MCF 10A (cell line): ENCODE data around the gene COL7A1. TPM values are rescaled to one million over a fixed set of nuclear protein-coding genes. Genes with fewer than 3 reads are reported as not detected.

ENCODE experiments used
- BruUV-seq: library from RNA; stranded (reverse); fragments of 400-500 nt; replicated peaks from 2 replicates; lab custom pipeline; 2021; lab: Mats Ljungman, UMichigan
- CTCF ChIA-PET: fragments of 300-600 bp; sonication (Branson Sonifier 250); formaldehyde crosslinking; extraction: SDS; loops from one replicate; lab custom pipeline; 2021; ENCODE audit warnings: antibody characterized with exemption, inconsistent platforms; lab: Yijun Ruan, JAX
- POLR2A ChIA-PET: fragments of 300-600, 350-650 bp; sonication (Branson Sonifier 250); formaldehyde crosslinking; extraction: SDS; loops from one replicate; lab custom pipeline; 2020; ENCODE audit warnings: antibody characterized with exemption, inconsistent platforms; lab: Yijun Ruan, JAX
- DNase-seq: peaks from one replicate; pipeline ENCODE4 v3.0.0-alpha.2; 2018; ENCODE audit not compliant: unreplicated experiment
- H3K27ac Mint-ChIP-seq: one replicate; pipeline ENCODE4 v1.8.0; 2022; ENCODE audit warnings: mild to moderate bottlenecking, low read depth, mixed read lengths; ENCODE audit not compliant: unreplicated experiment
- H3K27me3 Mint-ChIP-seq: one replicate; pipeline ENCODE4 v1.8.0; 2022; ENCODE audit warnings: mixed read lengths; ENCODE audit not compliant: insufficient read depth, unreplicated experiment
- H3K36me3 Mint-ChIP-seq: one replicate; pipeline ENCODE4 v1.8.0; 2022; ENCODE audit warnings: mild to moderate bottlenecking, moderate library complexity, mixed read lengths; ENCODE audit not compliant: insufficient read depth, unreplicated experiment
- H3K4me1 Mint-ChIP-seq: one replicate; pipeline ENCODE4 v1.8.0; 2022; ENCODE audit warnings: mixed read lengths; ENCODE audit not compliant: insufficient read depth, unreplicated experiment
- H3K4me3 Mint-ChIP-seq: one replicate; pipeline ENCODE4 v1.8.0; 2022; ENCODE audit warnings: mild to moderate bottlenecking, moderate library complexity, mixed read lengths; ENCODE audit not compliant: unreplicated experiment
- H3K9me3 Mint-ChIP-seq: one replicate; pipeline ENCODE4 v1.8.0; 2022; ENCODE audit warnings: mixed read lengths; ENCODE audit not compliant: unreplicated experiment
- CTCF ChIP-seq: fragments of 200-600 bp; IDR thresholded peaks from one replicate; pipeline ENCODE4 v1.8.0; 2022; ENCODE audit warnings: antibody characterized with exemption, mild to moderate bottlenecking; ENCODE audit not compliant: unreplicated experiment
- intact Hi-C: fragments of 100-400 bp; cut with micrococcal nuclease; formaldehyde crosslinking; loops from 2 replicates; pipeline ENCODE4 v1.14.1; 2022
- total RNA-seq: library from RNA; stranded (reverse); gene quantifications from 2 replicates; pipeline ENCODE4 v1.2.3, GENCODE V29; 2022

Gene COL7A1
- total RNA-seq, 1 experiment from 2014 or later: 60.5 TPM

- peaks cover 46% of the 10 kb centered on the region for H3K4me1 Mint-ChIP-seq
- no peaks in the 10 kb centered on the region for H3K27me3 Mint-ChIP-seq
- ChIA-PET CTCF (interaction anchor here (0.5 to 1.0 kb wide), 3 partner anchors 14 to 72 kb away, joined by 3 to 7 read pairs (median 4); no protein-coding TSS in a partner anchor), POLR2A (interaction anchor here (1.0 to 8.9 kb wide), 5 partner anchors 15 to 122 kb away, joined by 3 to 93 read pairs (median 3); partner anchors contain the start of genes IP6K2, SLC26A6 and UQCRC1)
- peaks cover 29% of the 10 kb centered on the region for H3K36me3 Mint-ChIP-seq
- H3K4me3 Mint-ChIP-seq: peak overlapping the region; percentile 48
- H3K9me3 Mint-ChIP-seq: no peaks in the 10 kb centered on the region
- BruUV-seq: TSS peak; percentile 21
- peak overlapping the region; percentile 59 for H3K27ac Mint-ChIP-seq
- DNase-seq: no peak
- no peak for TF ChIP-seq CTCF
- intact Hi-C loops: no loop called here
These were observed 596 bp downstream of the COL7A1 start for GRCh38 chr3:48594417-48595049.

GRCh38 chr3:48593337-48593736 lies 1.8 kb downstream of the COL7A1 start:
- Mint-ChIP-seq H3K9me3 (no peaks in the 10 kb centered on the region), H3K27me3 (no peaks in the 10 kb centered on the region), H3K27ac (no peak overlapping the region), H3K4me1 (peaks cover 41% of the 10 kb centered on the region), H3K36me3 (peaks cover 18% of the 10 kb centered on the region), H3K4me3 (no peak overlapping the region)
- no peak for DNase-seq
- intact Hi-C loops: no loop called here
- BruUV-seq: no TSS peak
- ChIA-PET CTCF (interaction anchor here (0.6 kb wide), 1 partner anchor 420 kb away, joined by 6 read pairs; no protein-coding TSS in a partner anchor), POLR2A (no interaction called here)
- TF ChIP-seq CTCF: no peak

GRCh38 chr3:48592519-48593087 lies 2.5 kb downstream of the COL7A1 start:
- intact Hi-C loops: no loop called here
- no peak overlapping the region for H3K4me3 Mint-ChIP-seq
- no peak for DNase-seq
- peaks cover 25% of the 10 kb centered on the region for H3K36me3 Mint-ChIP-seq
- no peaks in the 10 kb centered on the region for H3K9me3 Mint-ChIP-seq
- peaks cover 34% of the 10 kb centered on the region for H3K4me1 Mint-ChIP-seq
- POLR2A ChIA-PET: no interaction called here
- no peak overlapping the region for H3K27ac Mint-ChIP-seq
- no TSS peak for BruUV-seq
- CTCF ChIA-PET: interaction anchor here (0.6 kb wide), 1 partner anchor 421 kb away, joined by 6 read pairs; no protein-coding TSS in a partner anchor
- no peak for TF ChIP-seq CTCF
- H3K27me3 Mint-ChIP-seq: no peaks in the 10 kb centered on the region

- CTCF ChIA-PET: no interaction called here
- Mint-ChIP-seq H3K27ac (no peak overlapping the region), H3K4me1 (peaks cover 28% of the 10 kb centered on the region), H3K36me3 (peaks cover 26% of the 10 kb centered on the region), H3K27me3 (no peaks in the 10 kb centered on the region), H3K4me3 (no peak overlapping the region), H3K9me3 (no peaks in the 10 kb centered on the region)
- POLR2A ChIA-PET: no interaction called here
- intact Hi-C loops: no loop called here
- no peak for DNase-seq
- no peak for TF ChIP-seq CTCF
- no TSS peak for BruUV-seq
These were observed 3.1 kb downstream of the COL7A1 start for GRCh38 chr3:48591886-48592518.
